H1 (cell line): ENCODE results near the gene ABHD10. TPM values are rescaled to one million over a fixed set of nuclear protein-coding genes. Genes with fewer than 3 reads are reported as not detected.

Experiments
- CTCF ChIA-PET: fragments of 300-600 bp; sonication (Branson Sonifier 250); formaldehyde crosslinking; loops from one replicate; lab custom pipeline; 2021; ENCODE audit not compliant: partially characterized antibody; lab: Charles Lee
- POLR2A ChIA-PET: fragments of 300-600 bp; sonication (Branson Sonifier 250); formaldehyde crosslinking; loops from one replicate; lab custom pipeline; 2021; ENCODE audit warnings: inconsistent platforms; ENCODE audit not compliant: partially characterized antibody; lab: Charles Lee
- DNase-seq, 2 experiments: peaks; one replicate each; pipeline versions ENCODE4 v3.0.0 to v3.0.0-alpha.2; 2010 to 2022; ENCODE audit warnings: low spot score in 2 of 2, low read depth in 1 of 2, mixed read lengths in 1 of 2
- FAIRE-seq: peaks from 2 replicates; lab custom pipeline; 2011; peaks lifted over from hg19 to GRCh38; lab: Jason Lieb, UNC
- H2AFZ ChIP-seq: 2 replicates; pipeline ENCODE4 v1.8.1; 2012; ENCODE audit warnings: low read length, inconsistent platforms
- H2AK5ac ChIP-seq: 2 replicates; pipeline ENCODE4 v1.6.1; 2013; ENCODE audit warnings: low read depth, low read length
- H2BK120ac ChIP-seq: replicated peaks from 2 replicates; pipeline ENCODE3; 2013; ENCODE audit warnings: low read depth, low read length, inconsistent platforms
- H2BK12ac ChIP-seq: 2 replicates; pipeline ENCODE4 v1.6.1; 2013; ENCODE audit warnings: low read depth, low read length
- H2BK15ac ChIP-seq: 2 replicates; pipeline ENCODE4 v1.6.1; 2013; ENCODE audit warnings: low read length
- H2BK20ac ChIP-seq: 2 replicates; pipeline ENCODE4 v1.6.1; 2013; ENCODE audit warnings: low read length
- H2BK5ac ChIP-seq: 2 replicates; pipeline ENCODE4 v1.6.1; 2013; ENCODE audit warnings: low read depth, low read length
- H3K14ac ChIP-seq: 2 replicates; pipeline ENCODE4 v1.6.1; 2013; ENCODE audit warnings: inconsistent platforms; ENCODE audit not compliant: insufficient read length
- H3K18ac ChIP-seq: 2 replicates; pipeline ENCODE4 v1.6.1; 2013; ENCODE audit warnings: low read length; ENCODE audit errors: extremely low read depth
- H3K23ac ChIP-seq: 2 replicates; pipeline ENCODE4 v1.6.1; 2013; ENCODE audit warnings: inconsistent platforms; ENCODE audit not compliant: insufficient read length
- H3K23me2 ChIP-seq: 2 replicates; pipeline ENCODE4 v1.6.1; 2013; ENCODE audit warnings: low read depth, low read length
- H3K27ac ChIP-seq: 2 replicates; pipeline ENCODE4 v1.6.1; 2011; ENCODE audit warnings: low read depth, low read length, inconsistent platforms
- H3K27me3 ChIP-seq, 4 experiments: replicated peaks in 1 of 4; 1 replicate in 1 of 4; 2 replicates in 3 of 4; pipeline versions ENCODE4 v1.6.1 to v1.8.1; 2011 to 2013; ENCODE audit warnings: low read length in 3 of 4, mild to moderate bottlenecking in 3 of 4, inconsistent platforms in 2 of 4, mixed read lengths in 2 of 4, moderate library complexity in 1 of 4; ENCODE audit not compliant: control insufficient read depth in 3 of 4, insufficient read depth in 3 of 4; ENCODE audit errors: extremely low read depth in 1 of 4
- H3K36me3 ChIP-seq, 4 experiments: 2 replicates each; pipeline versions ENCODE4 v1.6.1 to v1.8.1; 2011 to 2013; ENCODE audit warnings: mild to moderate bottlenecking in 4 of 4, low read length in 3 of 4, moderate library complexity in 2 of 4, control low read depth in 1 of 4, inconsistent platforms in 1 of 4; ENCODE audit not compliant: insufficient read depth in 4 of 4, control insufficient read depth in 2 of 4
- H3K4ac ChIP-seq: replicated peaks from 2 replicates; pipeline ENCODE3; 2013; ENCODE audit warnings: low read length, low read depth, mixed read lengths, inconsistent platforms; ENCODE audit not compliant: insufficient read length
- H3K4me1 ChIP-seq, 4 experiments: replicated peaks in 1 of 4; 1 replicate in 1 of 4; 2 replicates in 3 of 4; pipeline versions ENCODE4 v1.6.1 to v1.8.1; 2011 to 2013; ENCODE audit warnings: low read length in 3 of 4, inconsistent platforms in 2 of 4, mixed read lengths in 1 of 4; ENCODE audit not compliant: insufficient read depth in 4 of 4, control insufficient read depth in 3 of 4
- H3K4me2 ChIP-seq, 2 experiments: 2 replicates each; pipeline versions ENCODE4 v1.6.1 to v1.8.1; 2011 to 2013; ENCODE audit warnings: low read depth in 2 of 2, low read length in 2 of 2, control low read depth in 1 of 2, inconsistent platforms in 1 of 2, mild to moderate bottlenecking in 1 of 2; ENCODE audit not compliant: insufficient read depth in 1 of 2
- H3K4me3 ChIP-seq, 4 experiments: fragments of 200-600, 300-600 bp in 1 of 4; sonication (generic), shearing (Covaris generic), sonication (Bioruptor Twin) in 1 of 4; 2 replicates each; pipeline versions ENCODE4 v1.5.1 to v1.8.1; 2011 to 2016; ENCODE audit warnings: low read length in 4 of 4, low read depth in 3 of 4, control low read depth in 2 of 4, inconsistent platforms in 2 of 4, mild to moderate bottlenecking in 2 of 4, mixed read lengths in 1 of 4, moderate library complexity in 1 of 4; ENCODE audit not compliant: insufficient read depth in 2 of 4; ENCODE audit errors: extremely low read depth in 1 of 4
- H3K56ac ChIP-seq: replicated peaks from 2 replicates; pipeline ENCODE3; 2013; ENCODE audit warnings: low read depth, mild to moderate bottlenecking, mixed read lengths, low read length, inconsistent platforms; ENCODE audit not compliant: insufficient read length
- H3K79me1 ChIP-seq: 2 replicates; pipeline ENCODE4 v1.6.1; 2013; ENCODE audit warnings: low read depth, low read length, control low read depth
- H3K79me2 ChIP-seq, 2 experiments: 2 replicates each; pipeline versions ENCODE4 v1.6.1 to v1.8.1; 2012 to 2013; ENCODE audit warnings: low read length in 2 of 2, mild to moderate bottlenecking in 2 of 2, inconsistent platforms in 1 of 2; ENCODE audit not compliant: insufficient read depth in 2 of 2, control insufficient read depth in 1 of 2
- H3K9ac ChIP-seq, 4 experiments: replicated peaks in 1 of 4; 1 replicate in 1 of 4; 2 replicates in 3 of 4; pipeline versions ENCODE4 v1.6.1 to v1.8.1; 2011 to 2013; ENCODE audit warnings: low read depth in 3 of 4, low read length in 3 of 4, control low read depth in 2 of 4, mild to moderate bottlenecking in 2 of 4, moderate library complexity in 2 of 4, inconsistent platforms in 1 of 4; ENCODE audit errors: extremely low read depth in 1 of 4
- H3K9me3 ChIP-seq, 2 experiments: 2 replicates each; pipeline versions ENCODE4 v1.6.1 to v1.8.1; 2012 to 2013; ENCODE audit warnings: mild to moderate bottlenecking in 2 of 2, moderate library complexity in 2 of 2, control low read depth in 1 of 2, inconsistent platforms in 1 of 2, low read depth in 1 of 2, low read length in 1 of 2, mixed read lengths in 1 of 2; ENCODE audit not compliant: insufficient read depth in 2 of 2
- H4K20me1 ChIP-seq, 2 experiments: replicated peaks in 1 of 2; 2 replicates each; pipeline versions ENCODE3 to v1.8.1; 2011 to 2013; ENCODE audit warnings: inconsistent platforms in 2 of 2, low read length in 2 of 2, mild to moderate bottlenecking in 1 of 2; ENCODE audit not compliant: insufficient read depth in 2 of 2, control insufficient read depth in 1 of 2
- H4K5ac ChIP-seq: 2 replicates; pipeline ENCODE4 v1.6.1; 2013; ENCODE audit warnings: low read length, low read depth, mixed read lengths, inconsistent platforms; ENCODE audit not compliant: insufficient read length
- H4K8ac ChIP-seq: 2 replicates; pipeline ENCODE4 v1.8.0; 2013; ENCODE audit warnings: mild to moderate bottlenecking, moderate library complexity, low read length, inconsistent platforms; ENCODE audit not compliant: insufficient read depth; ENCODE audit errors: extremely low read depth
- H4K91ac ChIP-seq: replicated peaks from 2 replicates; pipeline ENCODE3; 2013; ENCODE audit warnings: low read length, mixed read lengths, inconsistent platforms; ENCODE audit not compliant: insufficient read length
- ATF2 ChIP-seq: IDR thresholded peaks from 2 replicates; pipeline ENCODE4 v1.6.1; 2012; ENCODE audit warnings: low read length, inconsistent platforms
- CBX5 ChIP-seq: fragments of 300-800, 300-1000 bp; sonication (generic); IDR thresholded peaks from 2 replicates; pipeline ENCODE4 v1.7.1; 2016; ENCODE audit warnings: antibody characterized with exemption, low read length, low read depth
- CREB1 ChIP-seq: IDR thresholded peaks from 2 replicates; pipeline ENCODE4 v1.6.1; 2012; ENCODE audit warnings: inconsistent platforms
- CTBP2 ChIP-seq: IDR thresholded peaks from 2 replicates; pipeline ENCODE4 v1.7.0; 2011; ENCODE audit warnings: borderline replicate concordance, mild to moderate bottlenecking, moderate library complexity, mixed read lengths, low read length; ENCODE audit not compliant: insufficient read depth, insufficient read length
- JUND ChIP-seq: IDR thresholded peaks from 2 replicates; pipeline ENCODE4 v1.6.1; 2011; ENCODE audit warnings: mild to moderate bottlenecking, improper control_type of control experiment, low read length
- MAFK ChIP-seq: IDR thresholded peaks from 2 replicates; pipeline ENCODE4 v1.6.1; 2012; ENCODE audit warnings: low read depth, mild to moderate bottlenecking, improper control_type of control experiment, low read length
- PHF8 ChIP-seq: fragments of 200-600 bp; sonication (generic); conservative IDR thresholded peaks from 2 replicates; pipeline ENCODE4 v1.7.1; 2012; ENCODE audit warnings: low read depth, mild to moderate bottlenecking, inconsistent platforms, low read length, moderate library complexity
- RFX5 ChIP-seq: IDR thresholded peaks from 2 replicates; pipeline ENCODE4 v1.6.1; 2011; ENCODE audit warnings: low read depth, low read length, improper control_type of control experiment, borderline replicate concordance
- SRF ChIP-seq: IDR thresholded peaks from 2 replicates; pipeline ENCODE4 v1.6.1; 2011; ENCODE audit warnings: mild to moderate bottlenecking, low read depth, low read length, moderate library complexity
- TAF7 ChIP-seq: optimal IDR thresholded peaks from 2 replicates; pipeline ENCODE3; 2011; ENCODE audit warnings: low read depth, mild to moderate bottlenecking, inconsistent platforms, low read length, moderate library complexity, borderline replicate concordance
- polyA plus RNA-seq, 7 experiments: library from polyadenylated mRNA; depleted of rRNA in 3 of 7; stranded (reverse) in 5 of 7; unstranded in 2 of 7; fragments of >200 nt in 5 of 7; fragments of 200-250 nt in 2 of 7; gene quantifications; 1 replicate in 5 of 7; 2 replicates in 1 of 7; 4 replicates in 1 of 7; pipeline versions ENCODE4 v1.2.1 to v1.2.3, GENCODE V29; 2011 to 2013; ENCODE audit warnings: missing spikeins in 2 of 7, mixed read lengths in 2 of 7
- total RNA-seq: library from RNA; stranded (reverse); fragmentation: NEBNext Ultra II Directional; extraction: Animal tissue kit (Norgen Biotek cat#: 25700); gene quantifications from 2 replicates; pipeline ENCODE4 v1.2.1, GENCODE V29; 2021
- TF ChIP-seq, protein P1 (sequence below): IDR thresholded peaks from 2 replicates; pipeline ENCODE4 v1.6.1; 2012; ENCODE audit warnings: inconsistent platforms

Gene ABHD10
- total and polyA plus RNA-seq, 2 of the 8 experiments (the other 6 are each of a cell fraction or from before 2014, with no cell fraction given), result 10.9 to 24.6 TPM

DNA sequence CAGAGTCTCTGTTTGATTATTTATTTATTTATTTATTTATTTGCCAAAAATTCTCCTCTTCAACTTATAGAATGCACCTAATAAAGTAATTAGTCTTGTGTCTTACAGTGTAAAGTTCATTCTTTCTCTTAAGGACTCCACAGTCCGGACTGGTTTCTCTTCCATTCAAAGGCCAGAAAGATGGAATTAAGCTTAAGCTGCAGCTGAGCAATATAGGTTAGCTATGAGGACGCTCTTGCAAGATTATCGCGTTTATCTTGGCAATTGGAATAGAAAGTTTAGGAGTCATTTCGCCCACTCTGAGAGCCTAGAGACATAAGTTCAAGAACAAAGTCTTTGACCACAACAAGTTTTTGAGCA, 34.9 kb downstream of the ABHD10 start (continued):
- TF ChIP-seq MAFK, result no peak

GRCh38 chr3:112017091-112017490, 38.3 kb downstream of the ABHD10 start:
- Histone ChIP-seq H2AFZ (no peak overlapping the region), H4K91ac (no peak overlapping the region), H3K79me1 (no peaks in the 10 kb centered on the region), H3K18ac (no peak overlapping the region), H4K5ac (no peak overlapping the region), H3K56ac (no peak overlapping the region), H3K9me3 (no peaks in the 10 kb centered on the region), H3K27ac (no peak overlapping the region), H2BK20ac (no peak overlapping the region), H3K4me1 (no peaks in the 10 kb centered on the region), H3K9ac (no peak overlapping the region), H4K8ac (no peak overlapping the region), H3K4me2 (no peak overlapping the region), H2BK120ac (no peak overlapping the region), H4K20me1 (no peaks in the 10 kb centered on the region), H2AK5ac (no peak overlapping the region), H3K27me3 (no peaks in the 10 kb centered on the region), H3K23ac (no peak overlapping the region), H3K36me3 (no peaks in the 10 kb centered on the region), H3K79me2 (no peaks in the 10 kb centered on the region), H2BK5ac (no peak overlapping the region), H2BK15ac (no peak overlapping the region), H2BK12ac (no peak overlapping the region), H3K23me2 (no peaks in the 10 kb centered on the region; the same call in 1 of the 2 replicates), H3K14ac (no peak overlapping the region), H3K4ac (no peak overlapping the region), H3K4me3 (no peak overlapping the region)
- DNase-seq, result no peak
- ChIA-PET CTCF (interaction anchor here (1.4 to 12.0 kb wide), 5 partner anchors 21 to 300 kb away, joined by 3 to 384 read pairs (median 47); partner anchors contain the start of gene TAGLN3), POLR2A (interaction anchor here (1.2 kb wide), 1 partner anchor 38 kb away, joined by 3 read pairs; the partner anchor contains the start of gene ABHD10)
- no peak for FAIRE-seq
- TF ChIP-seq MAFK (no peak), CTBP2 (no peak), CREB1 (no peak), PHF8 (no peak), ATF2 (no peak), JUND (no peak), CBX5 (no peak), SRF (no peak), RFX5 (no peak), TAF7 (no peak)
- TF ChIP-seq, protein P1, sequence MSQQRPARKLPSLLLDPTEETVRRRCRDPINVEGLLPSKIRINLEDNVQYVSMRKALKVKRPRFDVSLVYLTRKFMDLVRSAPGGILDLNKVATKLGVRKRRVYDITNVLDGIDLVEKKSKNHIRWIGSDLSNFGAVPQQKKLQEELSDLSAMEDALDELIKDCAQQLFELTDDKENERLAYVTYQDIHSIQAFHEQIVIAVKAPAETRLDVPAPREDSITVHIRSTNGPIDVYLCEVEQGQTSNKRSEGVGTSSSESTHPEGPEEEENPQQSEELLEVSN, result no peak
